Neuronal stem cell (in vitro differentiated cells): ENCODE measurements around the gene NNT.

Experiments
- DNase-seq: peaks from one replicate; pipeline ENCODE4 v3.0.0-alpha.2; 2013; ENCODE audit warnings: low spot score
- H2AFZ ChIP-seq: one replicate; pipeline ENCODE4 v1.6.1; 2013; ENCODE audit warnings: mild to moderate bottlenecking, low read length, inconsistent platforms
- H2AK5ac ChIP-seq: 2 replicates; pipeline ENCODE4 v1.6.1; 2013; ENCODE audit warnings: low read depth, mild to moderate bottlenecking, inconsistent platforms, low read length, moderate library complexity, mixed read lengths
- H2BK120ac ChIP-seq: 2 replicates; pipeline ENCODE4 v1.6.1; 2013; ENCODE audit warnings: low read depth, mild to moderate bottlenecking, inconsistent platforms, low read length, moderate library complexity, mixed read lengths
- H2BK12ac ChIP-seq: one replicate; pipeline ENCODE4 v1.6.1; 2013; ENCODE audit warnings: low read length, inconsistent platforms
- H2BK15ac ChIP-seq: 2 replicates; pipeline ENCODE4 v1.6.1; 2013; ENCODE audit warnings: mild to moderate bottlenecking, low read length, inconsistent platforms, mixed read lengths
- H2BK5ac ChIP-seq: one replicate; pipeline ENCODE4 v1.6.1; 2013; ENCODE audit warnings: inconsistent platforms, mild to moderate bottlenecking, low read length, moderate library complexity
- H3K14ac ChIP-seq: one replicate; pipeline ENCODE4 v1.6.1; 2013; ENCODE audit warnings: low read length, inconsistent platforms
- H3K18ac ChIP-seq: 2 replicates; pipeline ENCODE4 v1.6.1; 2013; ENCODE audit warnings: low read length, inconsistent platforms
- H3K23ac ChIP-seq: 2 replicates; pipeline ENCODE4 v1.6.1; 2013; ENCODE audit warnings: low read depth, mild to moderate bottlenecking, mixed read lengths, low read length, inconsistent platforms; ENCODE audit not compliant: poor library complexity
- H3K27ac ChIP-seq: replicated peaks from 3 replicates; pipeline ENCODE4 v1.5.1; 2013; ENCODE audit warnings: low read length, inconsistent platforms
- H3K27me3 ChIP-seq, 3 experiments: 2 replicates each; pipeline ENCODE4 v1.6.1; 2013; ENCODE audit warnings: low read length in 3 of 3, mild to moderate bottlenecking in 2 of 3, inconsistent platforms in 1 of 3, low read depth in 1 of 3, mixed read lengths in 1 of 3, moderate library complexity in 1 of 3; ENCODE audit not compliant: control insufficient read depth in 3 of 3, insufficient read depth in 3 of 3
- H3K36me3 ChIP-seq, 2 donors: replicated peaks in 1 of 2; 2 replicates each; pipeline ENCODE4 v1.6.1; 2013; ENCODE audit warnings: low read length in 2 of 2; ENCODE audit not compliant: control insufficient read depth in 2 of 2, insufficient read depth in 2 of 2
- H3K4ac ChIP-seq: 2 replicates; pipeline ENCODE4 v1.6.1; 2013; ENCODE audit warnings: inconsistent platforms, mild to moderate bottlenecking, low read length, moderate library complexity
- H3K4me1 ChIP-seq, 2 donors: 1 replicate in 1 of 2; 2 replicates in 1 of 2; pipeline ENCODE4 v1.6.1; 2013; ENCODE audit warnings: low read length in 2 of 2, low read depth in 1 of 2; ENCODE audit not compliant: control insufficient read depth in 2 of 2, insufficient read depth in 1 of 2
- H3K4me2 ChIP-seq: one replicate; pipeline ENCODE4 v1.6.1; 2013; ENCODE audit warnings: mild to moderate bottlenecking, low read length, inconsistent platforms; ENCODE audit not compliant: insufficient read depth, poor library complexity, severe bottlenecking
- H3K4me3 ChIP-seq, 2 donors: 2 replicates each; pipeline ENCODE4 v1.5.1; 2013; ENCODE audit warnings: low read length in 2 of 2, mild to moderate bottlenecking in 2 of 2, inconsistent platforms in 1 of 2, moderate library complexity in 1 of 2
- H3K79me1 ChIP-seq: one replicate; pipeline ENCODE4 v1.6.1; 2013; ENCODE audit warnings: low read depth, mild to moderate bottlenecking, inconsistent platforms, low read length, moderate library complexity
- H3K9ac ChIP-seq: one replicate; pipeline ENCODE4 v1.6.1; 2013; ENCODE audit warnings: mild to moderate bottlenecking, low read depth, low read length, inconsistent platforms; ENCODE audit not compliant: poor library complexity
- H3K9me3 ChIP-seq, 2 donors: replicated peaks in 1 of 2; 2 replicates each; pipeline versions ENCODE3 to v1.6.1; 2013; ENCODE audit warnings: low read length in 2 of 2, mild to moderate bottlenecking in 2 of 2, inconsistent platforms in 1 of 2, low read depth in 1 of 2, mixed read lengths in 1 of 2, moderate library complexity in 1 of 2; ENCODE audit not compliant: control insufficient read depth in 2 of 2, insufficient read depth in 1 of 2
- H4K8ac ChIP-seq: one replicate; pipeline ENCODE4 v1.6.1; 2013; ENCODE audit warnings: low read depth, mild to moderate bottlenecking, inconsistent platforms, low read length, moderate library complexity
- H4K91ac ChIP-seq: one replicate; pipeline ENCODE4 v1.6.1; 2013; ENCODE audit warnings: low read length, low read depth, mild to moderate bottlenecking, inconsistent platforms; ENCODE audit not compliant: poor library complexity
- WGBS, 2 donors: extraction: QIAGEN DNeasy Blood & Tissue Kit; methylation state at CpG; one replicate each; pipeline ENCODE4 v1.1.7; 2013; ENCODE audit warnings: missing lambda C conversion rate in 2 of 2, mixed read lengths in 1 of 2; ENCODE audit not compliant: insufficient read length in 2 of 2, insufficient replicate concordance in 1 of 2; ENCODE audit errors: extremely low coverage in 2 of 2; 5-methylcytosine and 5-hydroxymethylcytosine counted together

The NNT gene

GRCh38 chr5:43561356-43561755, 41.6 kb upstream of the NNT start:
- Histone ChIP-seq H3K36me3 (no peaks in the 10 kb centered on the region), H2AFZ (no peak overlapping the region), H2BK12ac (no peak overlapping the region), H3K9ac (no peak overlapping the region), H2BK15ac (no peak overlapping the region), H3K79me1 (no peaks in the 10 kb centered on the region), H2AK5ac (no peak overlapping the region), H3K14ac (no peak overlapping the region), H3K18ac (no peak overlapping the region), H4K8ac (no peak overlapping the region), H4K91ac (no peak overlapping the region), H3K23ac (no peak overlapping the region), H2BK5ac (no peak overlapping the region), H3K4me1 (no peaks in the 10 kb centered on the region), H3K4ac (no peak overlapping the region), H3K4me3 (no peak overlapping the region), H3K4me2 (no peak overlapping the region), H2BK120ac (no peak overlapping the region), H3K27ac (no peak overlapping the region), H3K27me3 (no peaks in the 10 kb centered on the region), H3K9me3 (no peaks in the 10 kb centered on the region)
- no peak for DNase-seq

DNA sequence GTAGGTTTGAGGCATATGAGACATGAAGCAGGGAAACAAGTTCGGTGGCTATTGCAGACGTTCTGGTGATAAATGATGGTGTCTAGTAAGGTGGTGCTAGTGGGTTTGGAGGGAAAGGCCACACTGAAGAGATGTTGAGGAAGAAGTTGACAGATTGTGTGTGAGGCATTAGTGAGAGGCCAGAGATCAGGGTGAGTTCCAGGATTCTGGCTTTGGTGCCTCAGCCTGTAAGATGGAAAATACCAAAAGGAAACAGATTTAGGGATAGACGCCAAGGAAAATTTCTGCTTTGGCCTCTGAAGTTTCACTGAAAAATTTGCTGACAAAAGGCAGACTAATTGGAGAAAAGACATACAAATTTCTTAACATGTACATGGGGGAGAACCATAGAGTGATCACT, 39.7 kb upstream of the NNT start:
- Histone ChIP-seq H2AFZ (no peak overlapping the region), H2BK5ac (no peak overlapping the region), H4K8ac (no peak overlapping the region), H3K27ac (no peak overlapping the region), H3K9ac (no peak overlapping the region), H2BK120ac (no peak overlapping the region), H2AK5ac (no peak overlapping the region), H3K9me3 (no peaks in the 10 kb centered on the region), H3K27me3 (no peaks in the 10 kb centered on the region), H3K18ac (no peak overlapping the region), H3K36me3 (no peaks in the 10 kb centered on the region), H3K4me2 (no peak overlapping the region), H4K91ac (no peak overlapping the region), H3K79me1 (no peaks in the 10 kb centered on the region), H2BK15ac (no peak overlapping the region), H3K23ac (no peak overlapping the region), H3K14ac (no peak overlapping the region), H3K4me3 (no peak overlapping the region), H2BK12ac (no peak overlapping the region), H3K4me1 (no peaks in the 10 kb centered on the region), H3K4ac (no peak overlapping the region)
- WGBS, 2 donors, result no CpG with 5 or more reads among the region's 3 CpGs
- no peak for DNase-seq

- Histone ChIP-seq H2BK15ac (no peak overlapping the region), H3K36me3 (no peaks in the 10 kb centered on the region)
- WGBS, 2 donors, result no CpG with 5 or more reads among the region's 5 CpGs
These were observed 38.6 kb upstream of the NNT start for GRCh38 chr5:43564289-43564850.

GRCh38 chr5:43565043-43565442, 37.9 kb upstream of the NNT start:
- no peak overlapping the region for H2BK5ac ChIP-seq
- no peak overlapping the region for H3K4me3 ChIP-seq
- H4K91ac ChIP-seq, result no peak overlapping the region
- H3K4ac ChIP-seq, result no peak overlapping the region
- no peaks in the 10 kb centered on the region for H3K27me3 ChIP-seq
- no peak for DNase-seq
- H2AK5ac ChIP-seq, result no peak overlapping the region
- no peak overlapping the region for H3K9ac ChIP-seq
- no peak overlapping the region for H2BK12ac ChIP-seq
- WGBS, 2 donors, result no CpG with 5 or more reads among the region's 5 CpGs
- H3K9me3 ChIP-seq, result no peaks in the 10 kb centered on the region
- H3K18ac ChIP-seq, result no peak overlapping the region
- no peak overlapping the region for H3K14ac ChIP-seq
- H2BK15ac ChIP-seq, result no peak overlapping the region
- no peaks in the 10 kb centered on the region for H3K36me3 ChIP-seq
- H4K8ac ChIP-seq, result no peak overlapping the region
- no peak overlapping the region for H2AFZ ChIP-seq
- H3K4me2 ChIP-seq, result no peak overlapping the region
- H3K27ac ChIP-seq, result no peak overlapping the region
- no peak overlapping the region for H3K23ac ChIP-seq
- no peaks in the 10 kb centered on the region for H3K4me1 ChIP-seq
- H2BK120ac ChIP-seq, result no peak overlapping the region
- H3K79me1 ChIP-seq, result no peaks in the 10 kb centered on the region

More at GRCh38 chr5:43564289-43564850, 38.6 kb upstream of the NNT start:
- no peak overlapping the region for H3K18ac ChIP-seq
- no peak overlapping the region for H4K91ac ChIP-seq
- no peaks in the 10 kb centered on the region for H3K79me1 ChIP-seq
- no peak overlapping the region for H2BK12ac ChIP-seq
- H3K4me2 ChIP-seq, result no peak overlapping the region
- no peaks in the 10 kb centered on the region for H3K9me3 ChIP-seq
- no peak overlapping the region for H3K14ac ChIP-seq
- H2AK5ac ChIP-seq, result no peak overlapping the region
- no peaks in the 10 kb centered on the region for H3K4me1 ChIP-seq
- no peak overlapping the region for H3K9ac ChIP-seq
- DNase-seq, result no peak
- H4K8ac ChIP-seq, result no peak overlapping the region
- no peak overlapping the region for H2BK5ac ChIP-seq
- H2AFZ ChIP-seq, result no peak overlapping the region
- H3K23ac ChIP-seq, result no peak overlapping the region
- no peak overlapping the region for H3K4me3 ChIP-seq
- H2BK120ac ChIP-seq, result no peak overlapping the region
- H3K27me3 ChIP-seq, result no peaks in the 10 kb centered on the region
- H3K27ac ChIP-seq, result no peak overlapping the region
- no peak overlapping the region for H3K4ac ChIP-seq
